Hypothalamus (tissue), 51 donors: ENCODE results near the gene PCDHGB3.
A peak's percentile ranks its signal among the peaks of the same experiment; 100 is the strongest.
"Not testable (repeated sequence)": the region's sequence is repeated elsewhere in the genome, so short reads cannot be mapped to it uniquely, and the experiment has no call there.

ENCODE experiments used
- DNase-seq, 51 donors: peaks; one replicate each; lab custom pipeline; 2025; lab: John Stamatoyannopoulos, UW

PCDHGB3 gene

DNA sequence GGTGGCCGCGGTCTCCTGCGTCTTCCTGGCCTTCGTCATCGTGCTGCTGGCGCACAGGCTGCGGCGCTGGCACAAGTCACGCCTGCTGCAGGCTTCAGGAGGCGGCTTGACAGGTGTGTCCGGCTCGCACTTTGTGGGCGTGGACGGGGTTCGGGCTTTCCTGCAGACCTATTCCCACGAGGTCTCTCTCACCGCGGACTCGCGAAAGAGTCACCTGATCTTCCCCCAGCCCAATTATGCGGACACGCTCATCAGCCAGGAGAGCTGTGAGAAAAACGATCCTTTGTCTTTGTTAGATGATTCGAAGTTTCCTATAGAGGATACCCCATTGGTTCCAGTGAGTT is 45.2 kb downstream of the PCDHGB3 start:
- DNase-seq = not testable (repeated sequence)

DNA sequence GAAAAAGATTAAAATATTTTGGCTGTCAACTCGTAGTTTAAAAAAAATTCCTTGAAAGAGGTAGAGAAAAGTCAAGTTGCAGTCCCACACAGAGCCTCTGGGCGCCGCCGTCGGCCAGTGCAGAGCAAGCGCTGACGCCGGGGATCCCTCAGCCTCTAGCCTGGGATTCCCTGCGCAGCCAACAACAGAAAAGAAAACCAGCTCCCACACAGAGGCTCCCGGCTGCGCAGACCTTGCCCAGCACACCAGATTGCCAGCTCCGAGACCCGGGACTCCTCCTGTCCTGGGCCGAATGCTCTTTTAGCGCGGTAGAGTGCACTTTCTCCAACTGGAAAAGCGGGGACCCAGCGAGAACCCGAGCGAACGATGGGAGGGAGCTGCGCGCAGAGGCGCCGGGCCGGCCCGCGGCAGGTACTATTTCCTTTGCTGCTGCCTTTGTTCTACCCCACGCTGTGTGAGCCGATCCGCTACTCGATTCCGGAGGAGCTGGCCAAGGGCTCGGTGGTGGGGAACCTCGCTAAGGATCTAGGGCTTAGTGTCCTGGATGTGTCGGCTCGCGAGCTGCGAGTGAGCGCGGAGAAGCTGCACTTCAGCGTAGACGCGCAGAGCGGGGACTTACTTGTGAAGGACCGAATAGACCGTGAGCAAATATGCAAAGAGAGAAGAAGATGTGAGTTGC is 47.6 kb downstream of the PCDHGB3 start, which contains the start of gene PCDHGB7:
TSS of gene PCDHGB7 (plus strand) at position 184 of the 679 bp plus-strand sequence. CDS start at position 367, 183 bp downstream.
- peak in 16 of 51 donors; percentile 4 to 59 (median 27) for DNase-seq

DNA sequence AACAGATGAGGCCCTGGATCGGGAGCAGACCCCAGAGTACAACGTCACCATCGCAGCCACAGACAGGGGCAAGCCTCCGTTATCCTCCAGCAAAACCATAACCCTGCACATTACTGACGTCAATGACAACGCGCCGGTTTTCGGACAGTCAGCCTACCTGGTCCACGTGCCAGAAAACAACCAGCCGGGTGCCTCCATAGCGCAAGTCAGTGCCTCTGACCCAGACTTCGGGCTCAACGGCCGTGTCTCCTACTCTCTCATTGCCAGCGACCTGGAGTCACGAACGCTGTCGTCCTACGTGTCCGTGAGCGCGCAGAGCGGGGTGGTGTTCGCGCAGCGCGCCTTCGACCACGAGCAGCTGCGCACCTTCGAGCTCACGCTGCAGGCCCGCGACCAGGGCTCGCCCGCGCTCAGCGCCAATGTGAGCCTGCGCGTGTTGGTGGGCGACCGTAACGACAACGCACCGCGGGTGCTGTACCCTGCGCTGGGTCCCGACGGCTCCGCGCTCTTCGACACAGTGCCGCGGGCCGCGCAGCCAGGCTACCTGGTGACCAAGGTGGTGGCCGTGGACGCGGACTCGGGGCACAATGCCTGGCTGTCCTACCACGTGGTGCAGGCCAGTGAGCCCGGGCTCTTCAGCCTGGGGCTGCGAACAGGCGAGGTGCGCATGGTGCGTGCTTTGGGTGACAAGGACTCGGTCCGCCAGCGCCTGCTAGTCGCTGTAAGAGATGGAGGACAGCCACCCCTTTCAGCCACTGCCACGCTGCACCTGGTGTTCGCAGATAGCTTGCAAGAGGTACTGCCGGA is 49.2 kb downstream of the PCDHGB3 start:
- no peak for DNase-seq

DNA sequence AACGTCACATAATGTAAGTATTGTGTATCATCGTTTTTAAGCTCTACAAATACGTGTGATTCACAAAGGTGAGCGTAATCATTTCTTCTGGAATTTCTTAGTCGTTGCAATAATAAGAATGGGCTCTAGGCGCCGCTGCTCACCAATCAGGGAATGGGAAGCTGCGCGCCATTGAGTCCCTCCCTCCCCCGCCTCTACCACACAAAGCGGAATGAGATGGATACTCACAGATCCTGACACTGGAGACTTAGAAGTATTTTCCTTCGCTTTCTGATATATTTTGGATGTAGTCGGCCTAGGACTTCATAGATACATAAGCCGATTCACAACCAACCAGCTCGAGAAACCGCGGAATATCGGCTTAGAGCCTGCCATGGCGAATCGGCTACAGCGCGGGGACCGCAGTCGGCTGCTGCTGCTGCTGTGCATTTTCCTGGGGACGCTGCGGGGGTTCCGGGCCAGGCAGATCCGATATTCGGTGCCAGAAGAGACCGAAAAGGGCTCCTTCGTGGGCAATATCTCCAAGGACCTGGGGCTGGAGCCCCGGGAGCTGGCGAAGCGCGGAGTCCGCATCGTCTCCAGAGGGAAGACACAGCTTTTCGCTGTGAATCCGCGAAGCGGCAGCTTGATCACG is 50.9 kb downstream of the PCDHGB3 start, which contains the start of gene PCDHGA11:
TSS of gene PCDHGA11 (plus strand) at position 197 of the 634 bp plus-strand sequence. CDS start at position 374, 177 bp downstream.
- no peak for DNase-seq

DNA sequence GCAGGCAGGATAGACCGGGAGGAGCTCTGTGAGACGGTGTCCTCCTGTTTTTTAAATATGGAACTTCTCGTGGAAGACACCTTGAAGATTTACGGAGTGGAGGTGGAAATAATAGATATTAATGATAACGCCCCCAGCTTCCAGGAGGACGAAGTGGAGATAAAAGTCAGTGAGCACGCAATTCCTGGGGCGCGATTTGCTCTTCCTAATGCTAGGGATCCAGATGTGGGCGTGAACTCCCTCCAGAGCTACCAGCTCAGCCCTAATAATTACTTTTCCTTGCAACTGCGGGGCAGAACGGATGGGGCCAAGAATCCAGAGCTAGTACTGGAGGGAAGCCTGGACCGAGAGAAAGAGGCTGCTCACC is 51.4 kb downstream of the PCDHGB3 start:
- DNase-seq = no peak
